Measurements from ENCODE around the gene MOCS3.

Gene MOCS3

GRCh38 chr20:50987493-50988210 lies 29.0 kb downstream of the MOCS3 start:
- DNase-seq, result peak; percentile 89

- no peak for DNase-seq
Measured at GRCh38 chr20:50991076-50991475, 32.5 kb downstream of the MOCS3 start.

- DNase-seq, result no peak
Measured at GRCh38 chr20:50992336-50992732, 33.7 kb downstream of the MOCS3 start.

DNA sequence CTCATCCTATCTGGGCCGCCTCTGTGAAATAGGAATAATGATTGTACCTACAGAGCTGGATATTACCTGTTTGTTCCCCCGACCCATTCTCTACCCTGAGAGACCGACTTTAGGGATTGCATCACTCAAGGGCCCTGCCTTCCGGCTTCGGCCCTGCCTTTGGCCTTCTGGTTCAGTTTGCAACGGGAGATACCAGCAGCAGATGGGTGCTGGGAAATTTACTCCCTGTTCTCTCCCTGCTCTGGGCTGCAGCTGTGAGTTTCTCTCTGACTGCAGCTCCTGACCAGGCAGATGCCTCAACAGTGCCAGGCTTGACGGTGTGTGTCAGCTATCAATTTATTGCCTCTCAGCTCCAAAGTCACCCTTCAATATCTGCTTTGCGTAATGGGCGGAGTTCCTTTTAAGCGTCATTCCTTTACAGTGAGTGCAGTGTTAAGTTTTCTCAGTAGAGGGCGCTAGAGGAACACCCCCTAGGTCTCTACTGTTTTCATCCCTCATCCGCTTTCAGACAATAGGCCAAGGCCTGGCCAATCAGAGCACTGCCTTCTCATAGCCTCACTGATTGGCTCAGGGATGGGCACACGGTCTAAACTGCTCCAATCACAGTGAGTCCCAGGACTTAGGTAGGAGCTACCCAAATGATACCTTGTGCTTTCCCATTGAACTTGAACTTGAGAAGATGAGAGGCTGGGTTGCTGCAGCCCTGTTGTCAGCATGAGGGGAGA lies 34.3 kb downstream of the MOCS3 start:
- peak; percentile 84 for DNase-seq

DNA sequence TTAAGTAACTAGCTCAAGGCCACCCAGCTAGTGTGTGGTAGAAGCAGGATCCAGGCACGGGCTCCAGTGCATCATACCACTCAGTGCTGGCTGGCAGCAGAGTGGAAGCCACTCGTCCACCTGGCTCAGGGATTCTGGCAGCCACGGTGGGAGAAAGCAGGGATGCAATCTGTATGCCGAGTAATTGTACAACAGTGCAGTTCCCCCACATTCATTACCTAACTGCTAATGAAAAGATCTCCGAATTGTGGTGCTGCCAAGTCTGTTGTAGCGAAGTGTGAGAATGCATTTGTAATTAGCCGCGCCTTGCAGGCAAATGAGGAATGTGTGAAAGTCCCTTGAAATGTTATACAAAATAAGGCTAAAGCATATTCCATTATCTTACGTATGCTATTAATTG lies 35.3 kb downstream of the MOCS3 start:
- no peak for DNase-seq

- no peak for DNase-seq
Measured at GRCh38 chr20:50995506-50995905, 36.9 kb downstream of the MOCS3 start.

DNA sequence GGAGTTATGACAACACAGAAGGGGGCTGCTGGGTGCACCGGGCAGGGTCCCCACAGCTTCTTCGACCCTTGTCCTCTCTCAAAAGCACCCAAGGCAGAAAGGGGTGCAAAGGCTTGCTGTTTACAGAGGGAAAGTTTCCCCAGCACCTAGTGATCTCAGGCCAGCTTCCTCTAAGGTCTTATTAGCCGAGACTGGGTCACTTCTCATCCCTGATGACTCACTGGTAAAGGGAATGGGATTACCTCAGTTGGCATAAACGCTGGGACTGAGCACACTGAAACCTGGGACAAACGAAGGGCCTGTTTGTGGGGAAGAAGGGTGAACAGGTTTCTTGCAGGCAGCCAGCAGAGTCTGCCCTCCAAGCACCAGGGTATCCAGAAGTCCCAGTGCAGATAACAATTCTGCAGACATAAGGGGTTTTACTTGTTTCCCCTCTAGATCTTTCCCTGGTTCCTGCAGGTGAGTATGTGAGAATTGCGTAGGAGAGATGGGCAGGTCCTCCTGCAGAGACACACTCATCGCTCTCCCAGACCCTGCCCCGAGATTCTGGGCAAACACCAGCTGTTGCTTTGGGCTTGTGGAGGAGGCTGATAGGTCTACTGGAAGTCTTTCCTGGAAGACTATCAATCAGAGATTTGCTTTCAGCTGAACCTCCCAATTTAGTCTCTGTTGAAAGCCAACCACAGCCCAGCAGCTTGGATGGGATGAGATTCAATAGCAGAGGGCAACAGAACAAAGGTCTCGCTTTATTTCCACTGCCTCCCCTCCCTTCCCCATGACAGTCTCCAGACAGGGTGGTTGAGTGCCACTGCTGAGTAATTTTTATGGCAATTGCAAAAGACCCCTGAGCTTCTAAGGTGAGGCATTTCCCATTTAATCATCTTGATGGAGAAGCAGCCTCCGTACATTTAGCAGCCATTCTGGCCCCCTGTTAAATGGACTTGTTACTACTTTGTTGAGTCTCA lies 38.6 kb downstream of the MOCS3 start:
- no peak for DNase-seq

GRCh38 chr20:50999355-50999754 lies 40.7 kb downstream of the MOCS3 start:
- DNase-seq, result no peak

DNA sequence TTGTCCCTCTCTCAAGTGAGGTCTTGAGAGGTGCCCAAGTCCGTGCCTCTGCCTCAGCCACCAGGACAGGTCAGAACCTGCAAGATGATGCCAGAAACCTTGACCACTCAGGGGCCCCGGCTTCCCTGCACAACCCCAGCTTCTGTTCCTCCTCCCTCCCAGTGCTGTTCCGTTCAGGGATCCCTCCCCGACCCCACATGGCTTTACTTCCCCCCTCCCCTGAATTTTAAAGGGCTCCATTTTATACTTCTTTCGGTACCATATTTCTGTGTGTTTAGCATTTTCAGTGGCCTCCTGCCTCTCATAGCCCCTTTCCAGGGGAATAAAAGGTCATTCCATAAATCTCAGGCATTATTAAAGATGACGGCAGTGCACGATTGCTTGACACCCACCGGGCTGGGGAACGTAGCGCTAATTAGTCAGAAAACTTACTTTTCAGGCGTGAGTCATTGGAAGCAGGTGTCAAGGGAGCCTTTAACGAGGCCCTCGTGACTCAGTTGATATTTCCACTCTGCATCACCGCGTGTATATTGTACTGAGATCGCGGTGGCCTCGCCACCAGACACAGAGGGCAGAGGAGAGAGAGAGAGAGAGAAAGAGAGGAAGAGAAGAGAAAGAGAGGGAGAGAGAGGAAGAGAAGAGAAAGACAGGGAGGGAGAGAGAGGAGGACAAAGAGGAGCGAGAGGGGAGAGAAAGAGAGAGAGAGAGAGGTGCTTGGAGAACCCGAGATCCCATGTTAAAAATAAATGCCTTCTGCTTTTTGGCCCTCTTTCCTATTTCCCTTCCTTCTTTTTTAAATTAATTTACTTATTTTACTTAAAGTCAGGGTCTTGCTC lies 43.0 kb downstream of the MOCS3 start:
- no peak for DNase-seq

- DNase-seq, result no peak
Measured at GRCh38 chr20:51002633-51003032, 44.0 kb downstream of the MOCS3 start.

DNA sequence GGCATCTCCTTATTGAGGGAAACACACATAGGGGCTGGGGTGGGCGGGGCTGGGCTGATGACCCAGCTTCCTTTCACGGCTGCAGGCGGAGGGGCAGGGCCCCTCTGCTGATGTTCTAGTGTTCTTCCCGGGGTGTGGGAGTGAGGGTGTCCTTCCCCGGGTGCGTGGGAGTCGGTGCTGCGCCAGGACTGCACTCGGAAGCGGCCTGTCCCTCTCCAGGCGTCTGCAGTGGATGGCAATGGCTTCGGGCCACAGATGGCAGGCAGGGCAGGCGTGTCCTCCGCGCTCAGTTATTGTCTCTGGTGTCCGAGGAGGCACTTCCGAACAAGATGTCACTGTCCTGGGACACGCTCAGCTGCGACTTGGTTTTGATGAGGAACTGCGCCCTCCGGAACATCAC lies 45.1 kb downstream of the MOCS3 start:
- no peak for DNase-seq

DNA sequence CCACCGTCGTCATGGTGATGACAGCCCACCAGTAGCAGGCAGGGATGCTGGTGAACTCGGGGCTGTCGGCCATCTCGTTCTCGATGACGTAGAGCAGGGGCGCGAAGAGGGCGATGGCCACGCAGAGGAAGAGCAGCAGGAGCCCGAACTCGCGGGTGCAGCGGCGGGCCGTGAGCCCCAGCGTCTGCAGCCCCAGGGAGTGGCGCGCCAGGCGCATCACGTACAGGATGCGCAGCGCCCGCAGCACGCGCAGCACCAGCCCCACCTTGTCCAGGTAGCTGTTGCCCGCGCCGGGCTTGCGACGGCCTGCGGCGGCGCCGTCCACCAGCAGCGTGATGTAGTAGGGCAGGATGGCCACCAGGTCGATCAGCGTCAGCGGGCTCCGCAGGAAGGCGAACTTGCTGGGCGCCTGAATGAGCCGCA lies 45.7 kb downstream of the MOCS3 start:
- no peak for DNase-seq

DNA sequence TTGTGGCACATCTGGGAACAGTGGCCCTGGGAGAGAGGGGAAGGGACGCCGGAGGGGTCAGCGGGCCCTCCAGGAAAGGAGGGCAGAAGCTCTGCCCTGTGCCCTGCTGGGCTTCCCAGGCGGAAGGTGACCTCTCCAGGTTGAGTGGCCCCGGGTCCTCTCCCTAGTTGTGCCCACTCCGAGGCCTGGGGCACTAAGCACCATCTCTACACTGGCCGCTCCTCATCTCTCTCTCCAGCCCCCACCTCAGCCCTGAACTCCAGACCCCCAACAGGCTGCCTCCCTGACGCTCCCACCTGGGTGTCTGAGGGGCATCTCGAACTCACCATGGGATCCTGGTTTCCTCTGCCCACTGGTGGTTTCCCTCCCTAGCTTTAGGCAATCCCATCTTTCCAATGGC lies 46.2 kb downstream of the MOCS3 start:
- no peak for DNase-seq

- no peak for DNase-seq
Measured at GRCh38 chr20:51005214-51005613, 46.6 kb downstream of the MOCS3 start.

GRCh38 chr20:51008718-51009117 lies 50.1 kb downstream of the MOCS3 start:
- no peak for DNase-seq

GRCh38 chr20:51009303-51010042 lies 50.9 kb downstream of the MOCS3 start:
- DNase-seq, result no peak

GRCh38 chr20:51010043-51010365 lies 51.4 kb downstream of the MOCS3 start:
- DNase-seq, result no peak

GRCh38 chr20:51010932-51011331 lies 52.3 kb downstream of the MOCS3 start:
- DNase-seq, result no peak

GRCh38 chr20:51011479-51011878 lies 52.9 kb downstream of the MOCS3 start:
- DNase-seq, result no peak

GRCh38 chr20:51012357-51012756 lies 53.7 kb downstream of the MOCS3 start:
- no peak for DNase-seq
